ENCODE results near the gene KIAA0232. TPM values are rescaled to one million over a fixed set of nuclear protein-coding genes. Genes with fewer than 3 reads are reported as not detected.
A peak's percentile ranks its signal among the peaks of the same experiment; 100 is the strongest.

The KIAA0232 gene
- total RNA-seq, 1 experiment from 2014 or later: 28.5 TPM

GRCh38 chr4:6885953-6886557 lies 103.5 kb downstream of the KIAA0232 start:
- Mint-ChIP-seq H3K9me3 (peaks cover 9% of the 10 kb centered on the region in 2 experiments; a peak in 4 of 5 replicates), H3K36me3 (ENCODE audit: insufficient read depth in 1 of 3, low read depth in 3 of 3) (peaks cover 13 to 31% (median 28%) of the 10 kb centered on the region in 3 experiments), H3K4me1 (peaks cover 11 to 18% of the 10 kb centered on the region in 2 experiments), H3K4me3 (no peak overlapping the region), H3K27ac (peak overlapping the region in 1 of 3 experiments; percentile 46; a peak in 2 of 7 replicates), H3K27me3 (ENCODE audit: low read depth) (peaks cover 2% of the 10 kb centered on the region; the same call in 1 of the 2 replicates)
- Histone ChIP-seq H3K4me1 (ENCODE audit: insufficient read depth, low read length) (no peaks in the 10 kb centered on the region; the same call in 1 of the 2 replicates), H3K4me2 (ENCODE audit: insufficient read depth, insufficient read length, low read length) (no peak overlapping the region), H3K9ac (ENCODE audit: extremely low read depth, insufficient read length, low read length) (no peak overlapping the region), H2AFZ (ENCODE audit: low read length) (no peak overlapping the region), H3K4ac (ENCODE audit: low read depth, low read length) (no peak overlapping the region), H2BK120ac (ENCODE audit: low read depth, low read length, poor library complexity, severe bottlenecking) (no peak overlapping the region), H3K27me3 (ENCODE audit: insufficient read depth, low read length) (no peaks in the 10 kb centered on the region), H3K79me2 (ENCODE audit: insufficient read depth, low read length) (no peaks in the 10 kb centered on the region), H2BK5ac (ENCODE audit: insufficient read length, low read length) (no peak overlapping the region), H3K14ac (ENCODE audit: insufficient read depth, low read length) (no peak overlapping the region), H4K20me1 (ENCODE audit: control insufficient read depth, insufficient read depth, insufficient read length) (no peaks in the 10 kb centered on the region), H4K5ac (ENCODE audit: insufficient read length, low read depth, low read length) (no peak overlapping the region), H2AK5ac (ENCODE audit: insufficient read length, low read length) (no peak overlapping the region), H3K79me1 (ENCODE audit: insufficient read depth, low read depth, low read length, poor library complexity, severe bottlenecking) (no peaks in the 10 kb centered on the region), H2BK15ac (ENCODE audit: low read depth, low read length) (no peak overlapping the region), H3K18ac (ENCODE audit: insufficient read length, low read depth, low read length) (no peak overlapping the region), H4K8ac (replicated peaks; ENCODE audit: insufficient read length, low read depth, low read length) (no peak overlapping the region), H3K23me2 (ENCODE audit: insufficient read length, low read depth, low read length, poor library complexity, severe bottlenecking) (no peaks in the 10 kb centered on the region), H2BK20ac (ENCODE audit: low read depth, low read length, poor library complexity, severe bottlenecking) (no peak overlapping the region), H3K23ac (ENCODE audit: insufficient read length, low read depth, low read length) (no peak overlapping the region), H3K9me3 (ENCODE audit: control insufficient read depth, low read depth, low read length) (no peaks in the 10 kb centered on the region), H4K91ac (ENCODE audit: insufficient read length, low read depth, low read length) (no peak overlapping the region), H3K27ac (ENCODE audit: insufficient read length, low read depth, low read length) (no peak overlapping the region), H2BK12ac (ENCODE audit: insufficient read length, low read depth, low read length) (no peak overlapping the region), H3T11ph (ENCODE audit: low read length) (no peak overlapping the region), H3K56ac (ENCODE audit: insufficient read length, low read depth, low read length) (no peak overlapping the region)
- TF ChIP-seq CTCF (conservative IDR thresholded peaks at IDR 0.05): peak; percentile 37; the same call in 2 of the 3 replicates
- WGBS (ENCODE audit: extremely low coverage, insufficient read length, low lambda C conversion rate): no CpG with 5 or more reads among the region's 15 CpGs
- no peak for DNase-seq

Measured in H9 (cell line).